ENCODE measurements around the gene LRIG1.

DNA sequence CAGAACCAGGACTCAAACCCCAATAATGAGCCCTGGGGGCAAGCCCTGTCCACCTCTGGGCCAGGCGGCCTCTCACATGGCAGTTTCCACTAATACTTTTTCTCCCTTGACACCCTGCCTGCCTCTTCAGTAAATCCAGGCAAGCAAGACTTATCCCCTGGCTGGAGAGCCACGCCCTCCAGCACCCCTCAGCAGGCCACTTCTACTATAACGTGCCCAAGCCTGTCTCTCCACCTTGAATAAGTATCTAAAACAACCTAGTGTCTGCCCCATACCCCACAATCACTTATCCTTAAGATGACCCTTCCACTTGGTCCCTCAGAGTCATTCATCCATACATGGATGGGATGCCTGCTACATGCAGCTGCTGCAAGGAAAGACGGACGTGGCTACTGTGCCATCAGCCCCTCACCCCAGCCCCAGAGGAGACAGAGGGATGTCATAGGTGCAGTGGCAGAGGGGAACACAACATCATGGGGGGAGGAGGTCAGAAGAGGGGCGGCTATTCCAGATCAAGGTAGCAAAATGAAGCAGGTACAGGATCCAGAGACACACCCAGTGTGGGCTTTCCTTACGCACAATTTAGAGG is 63.4 kb downstream of the LRIG1 start:
- TF ChIP-seq, protein P1, sequence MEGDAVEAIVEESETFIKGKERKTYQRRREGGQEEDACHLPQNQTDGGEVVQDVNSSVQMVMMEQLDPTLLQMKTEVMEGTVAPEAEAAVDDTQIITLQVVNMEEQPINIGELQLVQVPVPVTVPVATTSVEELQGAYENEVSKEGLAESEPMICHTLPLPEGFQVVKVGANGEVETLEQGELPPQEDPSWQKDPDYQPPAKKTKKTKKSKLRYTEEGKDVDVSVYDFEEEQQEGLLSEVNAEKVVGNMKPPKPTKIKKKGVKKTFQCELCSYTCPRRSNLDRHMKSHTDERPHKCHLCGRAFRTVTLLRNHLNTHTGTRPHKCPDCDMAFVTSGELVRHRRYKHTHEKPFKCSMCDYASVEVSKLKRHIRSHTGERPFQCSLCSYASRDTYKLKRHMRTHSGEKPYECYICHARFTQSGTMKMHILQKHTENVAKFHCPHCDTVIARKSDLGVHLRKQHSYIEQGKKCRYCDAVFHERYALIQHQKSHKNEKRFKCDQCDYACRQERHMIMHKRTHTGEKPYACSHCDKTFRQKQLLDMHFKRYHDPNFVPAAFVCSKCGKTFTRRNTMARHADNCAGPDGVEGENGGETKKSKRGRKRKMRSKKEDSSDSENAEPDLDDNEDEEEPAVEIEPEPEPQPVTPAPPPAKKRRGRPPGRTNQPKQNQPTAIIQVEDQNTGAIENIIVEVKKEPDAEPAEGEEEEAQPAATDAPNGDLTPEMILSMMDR (IDR thresholded peaks at IDR 0.05) = no peak
- no peak for TF ChIP-seq POLR2AphosphoS5 (IDR thresholded peaks at IDR 0.05; ENCODE audit: low read depth, low read length)

Measured in Panc1 (cell line).